SK-N-SH (cell line): Measurements from ENCODE around the gene LSP1. TPM values are rescaled to one million over a fixed set of nuclear protein-coding genes. Genes with fewer than 3 reads are reported as not detected.

Experiments
- CTCF ChIA-PET: fragments of 300-600, 350-600 bp; formaldehyde crosslinking; extraction: SDS; loops from one replicate; lab custom pipeline; 2021; lab: Yijun Ruan, JAX
- POLR2A ChIA-PET: fragments of 350-600 bp; sonication (Branson Sonifier 250); formaldehyde crosslinking; extraction: SDS; loops from one replicate; lab custom pipeline; 2020; ENCODE audit warnings: antibody characterized with exemption, inconsistent platforms; lab: Yijun Ruan, JAX
- DNase-seq: peaks from one replicate; pipeline ENCODE4 v3.0.0; 2012
- H2AFZ ChIP-seq: fragments of 200-600 bp; sonication (generic); 2 replicates; pipeline ENCODE4 v1.8.1; 2016; ENCODE audit warnings: antibody characterized with exemption, mild to moderate bottlenecking, low read depth
- H3F3A ChIP-seq: fragments of 200-600 bp; sonication (generic); replicated peaks from 2 replicates; pipeline ENCODE3; 2016; ENCODE audit warnings: antibody characterized with exemption, mild to moderate bottlenecking; ENCODE audit not compliant: insufficient read depth
- H3K27ac ChIP-seq, 2 experiments: fragments of 200-500 bp in 1 of 2; fragments of 200-600 bp in 1 of 2; sonication (Bioruptor generic) in 1 of 2; sonication (generic), shearing (Covaris generic) in 1 of 2; 2 replicates each; pipeline versions ENCODE4 v1.5.1 to v1.6.1; 2014 to 2016; ENCODE audit warnings: low read depth in 2 of 2, inconsistent platforms in 1 of 2, low read length in 1 of 2, mild to moderate bottlenecking in 1 of 2, mixed read lengths in 1 of 2
- H3K27me3 ChIP-seq: fragments of 200-600 bp; sonication (generic), shearing (Covaris generic); 2 replicates; pipeline ENCODE4 v1.6.1; 2016; ENCODE audit warnings: mixed run types; ENCODE audit not compliant: insufficient read depth
- H3K36me3 ChIP-seq, 2 experiments: fragments of 200-500 bp in 1 of 2; fragments of 200-600 bp in 1 of 2; sonication (Bioruptor generic) in 1 of 2; sonication (generic) in 1 of 2; replicated peaks in 1 of 2; 2 replicates each; pipeline versions ENCODE3 to v1.5.1; 2014 to 2016; ENCODE audit warnings: low read length in 1 of 2, mild to moderate bottlenecking in 1 of 2; ENCODE audit not compliant: insufficient read depth in 2 of 2, control insufficient read depth in 1 of 2
- H3K4me1 ChIP-seq, 2 experiments: fragments of 200-500 bp in 1 of 2; fragments of 200-600 bp in 1 of 2; sonication (Bioruptor generic) in 1 of 2; sonication (generic), shearing (Covaris generic) in 1 of 2; 2 replicates each; pipeline versions ENCODE4 v1.5.1 to v1.6.1; 2014 to 2016; ENCODE audit warnings: low read depth in 1 of 2, low read length in 1 of 2, mixed run types in 1 of 2; ENCODE audit not compliant: insufficient read depth in 2 of 2, control insufficient read depth in 1 of 2
- H3K4me2 ChIP-seq: fragments of 200-600 bp; sonication (generic), shearing (Covaris generic); 2 replicates; pipeline ENCODE4 v1.6.1; 2017; ENCODE audit warnings: mixed run types
- H3K4me3 ChIP-seq, 2 experiments: fragments of 200-500 bp in 1 of 2; fragments of 200-600 bp in 1 of 2; sonication (Bioruptor generic) in 1 of 2; sonication (generic), shearing (Covaris generic) in 1 of 2; 2 replicates each; pipeline versions ENCODE4 v1.5.1 to v1.8.1; 2014 to 2016; ENCODE audit warnings: low read depth in 2 of 2, inconsistent platforms in 1 of 2, low read length in 1 of 2, mild to moderate bottlenecking in 1 of 2, mixed read lengths in 1 of 2, moderate library complexity in 1 of 2
- H3K79me2 ChIP-seq: fragments of 200-600 bp; sonication (generic); 2 replicates; pipeline ENCODE4 v1.8.1; 2017; ENCODE audit warnings: mild to moderate bottlenecking; ENCODE audit not compliant: insufficient read depth
- H3K9ac ChIP-seq: fragments of 200-600 bp; sonication (generic); 2 replicates; pipeline ENCODE4 v1.6.1; 2017; ENCODE audit warnings: mixed run types
- H3K9me2 ChIP-seq: fragments of 200-600 bp; sonication (generic); 2 replicates; pipeline ENCODE4 v1.6.1; 2017; ENCODE audit warnings: mixed run types
- H3K9me3 ChIP-seq: fragments of 200-600 bp; sonication (generic); 2 replicates; pipeline ENCODE4 v1.6.1; 2017; ENCODE audit warnings: mixed run types, mild to moderate bottlenecking, moderate library complexity
- H4K20me1 ChIP-seq: fragments of 200-600 bp; sonication (generic); 2 replicates; pipeline ENCODE4 v1.6.1; 2017; ENCODE audit warnings: mild to moderate bottlenecking, mixed run types; ENCODE audit not compliant: insufficient read depth
- CHD2 ChIP-seq: fragments of 150-350 bp; IDR thresholded peaks from 2 replicates; pipeline ENCODE4 v1.6.1; 2018; ENCODE audit warnings: low read length; ENCODE audit not compliant: partially characterized antibody
- CTCF ChIP-seq: fragments of 200-600 bp; sonication (generic); IDR thresholded peaks from 2 replicates; pipeline ENCODE4 v1.6.1; 2017; ENCODE audit warnings: antibody characterized with exemption, mild to moderate bottlenecking, moderate library complexity
- ELF1 ChIP-seq: IDR thresholded peaks from 2 replicates; pipeline ENCODE4 v1.4.0; 2012
- FOSL2 ChIP-seq: IDR thresholded peaks from 2 replicates; pipeline ENCODE4 v1.4.0; 2012; ENCODE audit warnings: low read depth, mild to moderate bottlenecking, moderate library complexity, borderline replicate concordance
- FOXJ3 ChIP-seq: sonication (generic); formaldehyde crosslinking; IDR thresholded peaks from 2 replicates; pipeline ENCODE4 v1.5.1; 2020; ENCODE audit warnings: mild to moderate bottlenecking, missing genetic modification reagents
- GABPA ChIP-seq: IDR thresholded peaks from 2 replicates; pipeline ENCODE4 v1.4.0; 2012; ENCODE audit warnings: low read depth, mild to moderate bottlenecking
- GATA2 ChIP-seq: sonication (generic); formaldehyde crosslinking; IDR thresholded peaks from 2 replicates; pipeline ENCODE4 v1.5.0; 2020; ENCODE audit warnings: mild to moderate bottlenecking, missing genetic modification reagents
- JUND ChIP-seq: IDR thresholded peaks from 2 replicates; pipeline ENCODE4 v1.4.0; 2012
- MAX ChIP-seq: IDR thresholded peaks from 2 replicates; pipeline ENCODE4 v1.4.0; 2012; ENCODE audit warnings: low read depth
- MEF2A ChIP-seq: IDR thresholded peaks from 2 replicates; pipeline ENCODE4 v1.4.0; 2012; ENCODE audit warnings: low read depth, borderline replicate concordance
- NFIC ChIP-seq: IDR thresholded peaks from 2 replicates; pipeline ENCODE4 v1.4.0; 2012; ENCODE audit warnings: borderline replicate concordance
- NRF1 ChIP-seq: IDR thresholded peaks from 2 replicates; pipeline ENCODE4 v1.6.1; 2012; ENCODE audit warnings: low read depth, mild to moderate bottlenecking, low read length
- POLR2AphosphoS5 ChIP-seq: IDR thresholded peaks from 2 replicates; pipeline ENCODE4 v1.6.1; 2012; ENCODE audit warnings: low read depth, low read length
- RAD21 ChIP-seq: IDR thresholded peaks from 2 replicates; pipeline ENCODE4 v1.6.1; 2012; ENCODE audit warnings: mild to moderate bottlenecking, low read length
- RFX5 ChIP-seq: IDR thresholded peaks from 2 replicates; pipeline ENCODE4 v1.6.1; 2012; ENCODE audit warnings: mild to moderate bottlenecking, improper control_type of control experiment, low read length
- RXRA ChIP-seq: IDR thresholded peaks from 2 replicates; pipeline ENCODE4 v1.4.0; 2012; ENCODE audit warnings: low read depth, mild to moderate bottlenecking, borderline replicate concordance
- SIN3A ChIP-seq: IDR thresholded peaks from 2 replicates; pipeline ENCODE4 v1.6.1; 2012; ENCODE audit warnings: low read depth, mild to moderate bottlenecking, low read length, moderate library complexity, borderline replicate concordance
- TAF1 ChIP-seq: IDR thresholded peaks from 2 replicates; pipeline ENCODE4 v1.6.1; 2012; ENCODE audit warnings: low read depth, mild to moderate bottlenecking, low read length, moderate library complexity, borderline replicate concordance
- WGBS: methylation state at CpG from one replicate; pipeline ENCODE4 v1.1.6; 2017; ENCODE audit warnings: low lambda C conversion rate; 5-methylcytosine and 5-hydroxymethylcytosine counted together
- polyA plus RNA-seq, 3 experiments: library from polyadenylated mRNA; depleted of rRNA; stranded (reverse); fragments of >200 nt; gene quantifications; 2 replicates each; pipeline ENCODE4 v1.2.3, GENCODE V29; 2012
- TF ChIP-seq, protein P1 (sequence below): fragments of 150-350 bp; IDR thresholded peaks from 2 replicates; pipeline ENCODE4 v1.6.1; 2016; ENCODE audit warnings: mild to moderate bottlenecking, low read depth, low read length
- TF ChIP-seq, protein P2 (sequence below): IDR thresholded peaks from 2 replicates; pipeline ENCODE4 v1.4.0; 2012; ENCODE audit warnings: low read depth, borderline replicate concordance
- TF ChIP-seq, protein P3 (sequence below): IDR thresholded peaks from 2 replicates; pipeline ENCODE4 v1.6.1; 2012; ENCODE audit warnings: mild to moderate bottlenecking, low read depth, low read length, moderate library complexity

Gene LSP1
- polyA plus RNA-seq, 1 of the 3 experiments (the other 2 are of a cell fraction), result 0.38 TPM

GRCh38 chr11:1871531-1871930 lies 18.6 kb downstream of the LSP1 start (continued):
- TF ChIP-seq SIN3A (no peak), RAD21 (no peak), CHD2 (no peak), GATA2 (CRISPR knock-in tag) (no peak)

DNA sequence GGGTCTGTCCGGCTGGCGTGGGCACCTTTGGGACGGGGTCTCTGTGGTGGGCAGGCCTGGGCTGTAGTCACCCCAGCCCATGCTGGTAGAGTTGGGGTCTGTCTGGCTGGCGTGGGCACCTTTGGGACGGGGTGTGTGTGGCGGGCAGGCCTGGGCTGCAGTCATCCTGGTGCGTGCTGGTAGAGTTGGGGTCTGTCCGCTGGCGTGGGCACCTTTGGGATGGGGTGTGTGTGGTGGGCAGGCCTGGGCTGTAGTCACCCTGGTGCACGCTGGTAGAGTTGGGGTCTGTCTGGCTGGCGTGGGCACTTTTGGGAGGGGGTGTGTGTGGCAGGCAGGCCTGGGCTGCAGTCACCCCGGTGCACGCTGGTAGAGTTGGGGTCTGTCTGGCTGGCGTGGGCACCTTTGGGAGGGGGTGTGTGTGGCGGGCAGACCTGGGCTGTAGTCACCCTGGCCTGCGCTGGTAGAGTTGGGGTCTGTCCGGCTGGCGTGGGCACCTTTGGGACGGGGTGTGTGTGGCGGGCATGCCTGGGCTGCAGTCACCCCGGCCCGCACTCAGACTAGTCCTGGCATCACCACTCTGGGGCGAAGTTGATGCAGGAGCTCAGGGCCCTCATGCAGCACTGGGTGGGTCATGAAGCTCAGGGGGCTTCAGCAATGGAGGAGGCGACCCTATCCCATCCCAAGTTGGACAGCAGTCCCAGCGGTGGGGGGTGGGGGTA lies 19.5 kb downstream of the LSP1 start:
- TF ChIP-seq FOXJ3 (CRISPR knock-in tag) (no peak), RFX5 (no peak), MEF2A (no peak), GATA2 (CRISPR knock-in tag) (no peak), NFIC (no peak), GABPA (no peak), CHD2 (no peak), FOSL2 (no peak), ELF1 (no peak), MAX (no peak), NRF1 (no peak), RXRA (no peak), CTCF (no peak), POLR2AphosphoS5 (no peak), JUND (no peak), TAF1 (no peak)
- TF ChIP-seq, protein P1, sequence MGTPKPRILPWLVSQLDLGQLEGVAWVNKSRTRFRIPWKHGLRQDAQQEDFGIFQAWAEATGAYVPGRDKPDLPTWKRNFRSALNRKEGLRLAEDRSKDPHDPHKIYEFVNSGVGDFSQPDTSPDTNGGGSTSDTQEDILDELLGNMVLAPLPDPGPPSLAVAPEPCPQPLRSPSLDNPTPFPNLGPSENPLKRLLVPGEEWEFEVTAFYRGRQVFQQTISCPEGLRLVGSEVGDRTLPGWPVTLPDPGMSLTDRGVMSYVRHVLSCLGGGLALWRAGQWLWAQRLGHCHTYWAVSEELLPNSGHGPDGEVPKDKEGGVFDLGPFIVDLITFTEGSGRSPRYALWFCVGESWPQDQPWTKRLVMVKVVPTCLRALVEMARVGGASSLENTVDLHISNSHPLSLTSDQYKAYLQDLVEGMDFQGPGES, result no peak
- TF ChIP-seq, protein P2, sequence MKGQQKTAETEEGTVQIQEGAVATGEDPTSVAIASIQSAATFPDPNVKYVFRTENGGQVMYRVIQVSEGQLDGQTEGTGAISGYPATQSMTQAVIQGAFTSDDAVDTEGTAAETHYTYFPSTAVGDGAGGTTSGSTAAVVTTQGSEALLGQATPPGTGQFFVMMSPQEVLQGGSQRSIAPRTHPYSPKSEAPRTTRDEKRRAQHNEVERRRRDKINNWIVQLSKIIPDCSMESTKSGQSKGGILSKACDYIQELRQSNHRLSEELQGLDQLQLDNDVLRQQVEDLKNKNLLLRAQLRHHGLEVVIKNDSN, result no peak
- TF ChIP-seq, protein P3, sequence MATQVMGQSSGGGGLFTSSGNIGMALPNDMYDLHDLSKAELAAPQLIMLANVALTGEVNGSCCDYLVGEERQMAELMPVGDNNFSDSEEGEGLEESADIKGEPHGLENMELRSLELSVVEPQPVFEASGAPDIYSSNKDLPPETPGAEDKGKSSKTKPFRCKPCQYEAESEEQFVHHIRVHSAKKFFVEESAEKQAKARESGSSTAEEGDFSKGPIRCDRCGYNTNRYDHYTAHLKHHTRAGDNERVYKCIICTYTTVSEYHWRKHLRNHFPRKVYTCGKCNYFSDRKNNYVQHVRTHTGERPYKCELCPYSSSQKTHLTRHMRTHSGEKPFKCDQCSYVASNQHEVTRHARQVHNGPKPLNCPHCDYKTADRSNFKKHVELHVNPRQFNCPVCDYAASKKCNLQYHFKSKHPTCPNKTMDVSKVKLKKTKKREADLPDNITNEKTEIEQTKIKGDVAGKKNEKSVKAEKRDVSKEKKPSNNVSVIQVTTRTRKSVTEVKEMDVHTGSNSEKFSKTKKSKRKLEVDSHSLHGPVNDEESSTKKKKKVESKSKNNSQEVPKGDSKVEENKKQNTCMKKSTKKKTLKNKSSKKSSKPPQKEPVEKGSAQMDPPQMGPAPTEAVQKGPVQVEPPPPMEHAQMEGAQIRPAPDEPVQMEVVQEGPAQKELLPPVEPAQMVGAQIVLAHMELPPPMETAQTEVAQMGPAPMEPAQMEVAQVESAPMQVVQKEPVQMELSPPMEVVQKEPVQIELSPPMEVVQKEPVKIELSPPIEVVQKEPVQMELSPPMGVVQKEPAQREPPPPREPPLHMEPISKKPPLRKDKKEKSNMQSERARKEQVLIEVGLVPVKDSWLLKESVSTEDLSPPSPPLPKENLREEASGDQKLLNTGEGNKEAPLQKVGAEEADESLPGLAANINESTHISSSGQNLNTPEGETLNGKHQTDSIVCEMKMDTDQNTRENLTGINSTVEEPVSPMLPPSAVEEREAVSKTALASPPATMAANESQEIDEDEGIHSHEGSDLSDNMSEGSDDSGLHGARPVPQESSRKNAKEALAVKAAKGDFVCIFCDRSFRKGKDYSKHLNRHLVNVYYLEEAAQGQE, result no peak
- H3K27ac ChIP-seq, result no peak overlapping the region; a peak in 1 of 4 replicates
- H3K9me2 ChIP-seq, result no peaks in the 10 kb centered on the region
- no peaks in the 10 kb centered on the region for H3F3A ChIP-seq
- H3K4me1 ChIP-seq, result peaks cover 0 to 45% of the 10 kb centered on the region in 2 experiments; a peak in 2 of 4 replicates
- H3K36me3 ChIP-seq, result no peaks in the 10 kb centered on the region
- no peaks in the 10 kb centered on the region for H3K9me3 ChIP-seq
- no peaks in the 10 kb centered on the region for H3K79me2 ChIP-seq
- ChIA-PET CTCF (interaction anchor here (1.0 kb wide), 1 partner anchor 179 kb away, joined by 3 read pairs; no protein-coding TSS in a partner anchor), POLR2A (no interaction called here)
- no peak overlapping the region for H3K9ac ChIP-seq
- no peak overlapping the region for H2AFZ ChIP-seq
- H3K27me3 ChIP-seq, result no peaks in the 10 kb centered on the region
- H4K20me1 ChIP-seq, result no peaks in the 10 kb centered on the region
- no peak overlapping the region for H3K4me3 ChIP-seq
- WGBS, result 61% methylated on average over 5 of the region's 25 CpGs
- H3K4me2 ChIP-seq, result no peak overlapping the region
- no peak for DNase-seq
